ENCODE results near the gene FRMD5.

GRCh38 chr15:44058126-44058525, 136.9 kb downstream of the FRMD5 start:
- no peak for TF ChIP-seq CTCF (IDR thresholded peaks at IDR 0.05)
- TF ChIP-seq EP300 (IDR thresholded peaks at IDR 0.05) = no peak
- TF ChIP-seq SMC3 (IDR thresholded peaks at IDR 0.05) = no peak
- TF ChIP-seq POLR2A (IDR thresholded peaks at IDR 0.05; ENCODE audit: low read length) = no peak
- TF ChIP-seq MAX (IDR thresholded peaks at IDR 0.05) = no peak
- no peak for TF ChIP-seq RFX5 (IDR thresholded peaks at IDR 0.05)
